DMS79 (cell line): Measurements from ENCODE around the gene CFAP61.

Experiments
- DNase-seq: peaks from one replicate; lab custom pipeline; 2025; lab: John Stamatoyannopoulos, UW

The CFAP61 gene

DNA sequence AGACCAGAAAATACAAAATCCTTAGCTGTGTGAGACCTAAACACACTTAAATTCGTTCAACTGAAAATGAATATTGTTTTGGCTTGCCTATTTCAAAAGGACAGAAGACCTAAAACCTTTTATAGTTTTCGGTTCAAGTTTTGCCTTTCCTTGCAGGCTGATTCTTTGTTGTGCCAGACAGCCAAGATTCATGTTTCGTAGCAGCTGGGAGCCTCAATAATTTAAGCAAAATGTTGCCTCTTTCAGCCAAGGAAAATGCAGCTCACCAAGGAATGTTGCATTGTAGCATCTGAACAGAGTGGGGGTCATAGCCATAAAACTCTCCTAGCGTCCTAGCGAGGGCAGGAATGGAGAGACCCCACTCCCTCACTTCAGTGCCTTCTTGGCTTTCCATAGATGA lies 223.3 kb downstream of the CFAP61 start:
- DNase-seq: no peak

GRCh38 chr20:20276811-20277530 lies 224.6 kb downstream of the CFAP61 start:
- peak; percentile 23 for DNase-seq

- DNase-seq: no peak
Measured at GRCh38 chr20:20277894-20278335, 225.6 kb downstream of the CFAP61 start.

DNA sequence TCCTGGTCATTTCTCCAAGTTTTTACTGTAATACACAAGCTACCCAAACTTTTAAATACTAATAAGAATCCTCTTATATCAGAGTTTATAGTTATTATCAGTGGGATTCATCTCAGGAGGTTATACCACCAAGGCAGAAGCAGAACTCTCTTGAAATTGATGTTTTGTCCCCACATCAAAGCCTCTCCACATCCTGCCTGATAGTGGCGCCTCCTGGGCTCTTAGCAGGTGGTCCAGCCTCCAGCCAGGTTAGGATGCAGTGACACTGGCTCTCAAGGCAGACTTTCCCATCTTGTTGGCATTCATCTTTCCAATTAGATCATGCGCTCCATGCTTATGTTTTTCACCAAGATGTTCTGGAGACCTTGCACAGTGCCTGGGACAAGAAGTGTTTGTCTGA lies 233.7 kb downstream of the CFAP61 start:
- DNase-seq: no peak

DNA sequence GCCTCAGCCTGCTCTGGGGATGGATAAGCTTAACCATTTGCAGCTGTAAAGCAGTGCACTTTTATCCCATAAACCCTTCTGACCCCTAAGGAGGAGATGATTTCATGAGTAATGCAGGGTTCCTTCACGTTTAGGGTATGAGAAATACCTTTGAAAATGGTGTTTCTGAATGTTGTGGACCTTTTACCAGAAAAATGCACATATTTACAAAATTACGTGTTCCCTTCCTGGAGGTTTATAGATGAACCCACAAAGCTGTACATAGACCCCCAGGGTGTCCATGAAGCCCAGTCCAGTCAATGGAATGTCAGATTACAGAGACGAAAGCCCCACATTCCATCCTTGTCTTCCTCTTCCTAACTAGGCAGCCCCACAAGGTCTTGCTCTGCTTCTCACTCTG lies 237.0 kb downstream of the CFAP61 start:
- DNase-seq: no peak

- no peak for DNase-seq
Measured at GRCh38 chr20:20292472-20292871, 240.1 kb downstream of the CFAP61 start.

- DNase-seq: no peak
Measured at GRCh38 chr20:20293141-20293540, 240.8 kb downstream of the CFAP61 start.

DNA sequence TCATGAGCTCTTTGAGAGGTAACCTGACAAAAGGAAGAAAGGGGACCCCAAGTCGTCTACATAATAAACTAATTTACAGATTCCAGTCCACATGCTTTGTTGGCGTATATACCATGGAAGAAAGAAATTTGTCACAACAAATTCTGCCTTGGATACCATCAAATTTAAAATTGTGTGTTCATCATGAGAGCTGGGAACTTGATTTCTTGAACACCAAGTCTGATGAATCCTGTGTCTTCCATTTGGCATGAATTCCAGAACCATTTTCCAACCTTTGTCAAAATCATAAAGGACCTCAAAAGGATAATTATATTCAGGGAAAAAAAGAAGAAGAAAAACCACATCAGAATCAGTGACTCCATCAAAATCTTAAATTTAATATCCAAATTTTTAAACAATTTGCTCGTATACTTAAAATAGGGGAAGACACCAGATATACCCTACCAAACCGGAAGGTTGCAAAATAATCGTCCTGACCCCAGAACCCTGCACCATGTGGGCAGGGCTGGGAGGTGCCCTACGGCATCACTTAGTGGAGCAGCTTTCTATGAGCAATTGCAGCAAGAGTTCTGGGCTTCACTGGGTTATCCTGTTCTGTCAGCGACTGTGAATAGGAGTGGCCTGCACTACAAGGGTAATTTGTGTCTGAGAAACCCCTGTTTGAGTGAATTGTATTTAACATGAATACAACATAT lies 241.5 kb downstream of the CFAP61 start:
- DNase-seq: no peak

- no peak for DNase-seq
Measured at GRCh38 chr20:20295621-20296498, 243.5 kb downstream of the CFAP61 start.

DNA sequence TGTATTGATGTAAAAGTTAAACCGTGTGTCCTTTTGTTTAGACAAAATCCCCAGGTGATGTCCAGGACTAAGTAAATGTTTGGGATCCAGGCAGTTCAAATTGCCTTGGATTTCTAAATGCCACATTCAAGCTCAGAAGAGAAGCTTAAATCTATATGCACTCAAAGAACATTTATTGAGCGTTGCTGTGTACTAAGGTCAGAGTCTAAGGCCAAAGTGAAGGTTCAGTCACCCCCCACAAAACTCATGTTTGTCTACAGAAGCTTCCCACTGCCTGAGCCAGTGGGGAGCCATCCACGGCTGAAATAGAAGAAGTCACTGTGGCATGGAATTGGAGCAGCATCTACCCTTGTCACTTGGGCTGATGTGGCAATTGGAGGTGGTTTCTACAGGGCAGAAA lies 244.8 kb downstream of the CFAP61 start:
- DNase-seq: no peak

GRCh38 chr20:20297752-20298151 lies 245.4 kb downstream of the CFAP61 start:
- DNase-seq: no peak

- DNase-seq: no peak
Measured at GRCh38 chr20:20299904-20300303, 247.6 kb downstream of the CFAP61 start.

DNA sequence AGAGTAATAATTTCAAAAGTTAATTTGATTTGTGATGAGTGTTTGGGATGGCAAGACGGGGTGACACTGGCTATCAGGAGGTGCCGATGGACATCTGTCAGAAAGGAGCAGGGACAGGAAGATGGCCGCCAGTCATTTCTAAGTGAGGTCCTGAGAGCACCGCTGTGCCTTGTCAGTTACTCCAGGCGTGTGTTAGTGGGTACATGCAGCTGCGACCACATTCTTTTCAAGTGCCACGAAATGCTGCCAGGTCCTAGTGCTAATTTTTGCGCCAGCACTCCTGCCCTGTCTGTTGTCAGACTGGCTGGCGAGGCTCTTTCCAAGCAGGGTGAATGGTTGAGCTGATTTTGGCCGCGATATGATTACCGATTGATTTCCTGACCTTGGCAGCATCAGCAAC lies 251.0 kb downstream of the CFAP61 start:
- no peak for DNase-seq

DNA sequence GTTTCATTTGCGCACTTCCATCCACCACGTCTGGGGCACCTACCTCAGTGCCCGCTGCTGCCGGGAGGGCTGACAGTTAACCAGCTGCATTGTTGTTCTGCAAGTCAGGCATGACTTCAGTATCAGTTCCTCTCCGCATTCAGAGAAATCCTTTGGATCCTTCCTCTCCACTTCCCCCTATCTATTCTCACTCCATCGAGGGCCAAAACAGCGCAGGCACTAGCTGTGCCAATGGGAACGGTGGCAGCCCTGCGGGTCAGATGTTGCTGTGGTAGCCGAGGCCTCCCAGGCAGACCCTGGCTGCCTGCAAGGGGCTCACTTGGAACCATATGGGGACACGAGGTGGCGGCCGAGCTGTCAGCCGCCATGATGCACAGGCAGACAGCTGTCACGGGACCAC lies 251.4 kb downstream of the CFAP61 start:
- no peak for DNase-seq

DNA sequence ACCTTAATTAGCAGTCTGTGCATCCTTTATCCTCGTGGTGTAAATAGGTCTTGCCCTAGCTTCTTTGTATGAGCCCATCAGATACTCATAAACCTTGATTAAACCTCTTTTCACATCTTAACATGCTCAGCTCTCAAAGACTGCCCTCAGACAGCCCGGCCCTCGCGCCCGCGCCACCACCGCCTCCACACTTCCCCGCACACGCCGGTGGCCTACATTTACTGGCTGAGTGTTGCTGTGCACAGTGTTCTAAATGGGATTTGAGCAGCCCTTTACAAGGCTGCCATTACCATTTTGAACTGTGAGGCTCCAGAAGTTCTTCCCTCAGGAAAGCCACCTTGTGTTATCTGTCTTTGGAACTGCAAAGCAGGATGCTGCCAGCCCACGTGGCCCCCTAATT lies 252.6 kb downstream of the CFAP61 start:
- no peak for DNase-seq

- DNase-seq: no peak
Measured at GRCh38 chr20:20312562-20312961, 260.2 kb downstream of the CFAP61 start.

GRCh38 chr20:20317195-20317594 lies 264.9 kb downstream of the CFAP61 start:
- no peak for DNase-seq

- DNase-seq: no peak
Measured at GRCh38 chr20:20317621-20318364, 265.5 kb downstream of the CFAP61 start.

GRCh38 chr20:20318365-20319161 lies 266.2 kb downstream of the CFAP61 start:
- no peak for DNase-seq

- no peak for DNase-seq
Measured at GRCh38 chr20:20321134-20321533, 268.8 kb downstream of the CFAP61 start.

DNA sequence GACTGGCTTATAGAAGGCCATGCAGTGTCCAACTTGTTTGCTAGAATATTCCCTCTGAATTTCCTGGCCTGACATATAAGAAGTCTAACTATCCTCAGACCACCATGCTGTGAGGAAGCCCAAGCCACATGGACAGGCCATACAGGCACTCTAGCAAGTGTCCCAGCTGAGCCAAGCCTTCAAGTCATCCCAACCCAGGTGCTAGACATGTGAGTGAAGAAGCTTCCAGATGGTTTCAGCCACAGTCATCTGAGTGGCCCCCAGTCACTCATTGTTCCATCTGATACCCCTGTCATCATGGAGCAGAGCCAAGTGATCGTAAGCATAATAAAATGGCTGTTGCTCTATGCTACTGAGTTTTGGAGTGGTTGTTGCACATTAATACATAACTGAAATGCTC lies 269.6 kb downstream of the CFAP61 start:
- no peak for DNase-seq
